GM19035 (cell line): ENCODE measurements around the gene MRPS11.
"Not testable (repeated sequence)": the region's sequence is repeated elsewhere in the genome, so short reads cannot be mapped to it uniquely, and the experiment has no call there.

Experiments used
- ATAC-seq: cut with Tn5 transposase; IDR thresholded peaks from one replicate; pipeline ENCODE4 v1.9.1; 2021; ENCODE audit not compliant: unreplicated experiment

The MRPS11 gene

GRCh38 chr15:88467073-88467934, at the start of gene MRPS11, which contains the start of gene MRPL46:
TSS of gene MRPS11 (plus strand) at chr15:88467708. CDS start at chr15:88467718, 10 bp downstream.
TSS of gene MRPL46 (minus strand) at chr15:88467388. CDS start at chr15:88467377, 11 bp downstream.
- ATAC-seq, result peak; percentile 88

GRCh38 chr15:88419830-88420229, 47.7 kb upstream of the MRPS11 start:
- ATAC-seq, result no peak

GRCh38 chr15:88423331-88423730, 44.2 kb upstream of the MRPS11 start:
- ATAC-seq, result no peak

GRCh38 chr15:88426304-88426703, 41.2 kb upstream of the MRPS11 start:
- no peak for ATAC-seq

- no peak for ATAC-seq
These were observed 39.5 kb upstream of the MRPS11 start for GRCh38 chr15:88428053-88428452.

- ATAC-seq, result no peak
These were observed 38.5 kb upstream of the MRPS11 start for GRCh38 chr15:88428805-88429605.

GRCh38 chr15:88430051-88430450, 37.5 kb upstream of the MRPS11 start:
- ATAC-seq, result no peak

- no peak for ATAC-seq
These were observed 36.1 kb upstream of the MRPS11 start for GRCh38 chr15:88431441-88431840.

- no peak for ATAC-seq
These were observed 34.3 kb upstream of the MRPS11 start for GRCh38 chr15:88433046-88433685.

GRCh38 chr15:88434106-88434505, 33.4 kb upstream of the MRPS11 start:
- ATAC-seq, result not testable (repeated sequence)

- ATAC-seq, result no peak
These were observed 29.3 kb upstream of the MRPS11 start for GRCh38 chr15:88438181-88438580.

- no peak for ATAC-seq
These were observed 27.5 kb upstream of the MRPS11 start for GRCh38 chr15:88440021-88440420.

GRCh38 chr15:88441076-88441730, 26.3 kb upstream of the MRPS11 start:
- ATAC-seq, result no peak

GRCh38 chr15:88447206-88447605, 20.3 kb upstream of the MRPS11 start:
- no peak for ATAC-seq

- no peak for ATAC-seq
These were observed 19.8 kb upstream of the MRPS11 start for GRCh38 chr15:88447741-88448140.

- ATAC-seq, result no peak
These were observed 18.5 kb upstream of the MRPS11 start for GRCh38 chr15:88448991-88449461.

- no peak for ATAC-seq
These were observed 17.9 kb upstream of the MRPS11 start for GRCh38 chr15:88449581-88449980.

GRCh38 chr15:88450125-88450798, 17.2 kb upstream of the MRPS11 start:
- peak; percentile 59 for ATAC-seq

- no peak for ATAC-seq
These were observed 13.9 kb upstream of the MRPS11 start for GRCh38 chr15:88453651-88454050.

GRCh38 chr15:88454236-88454635, 13.3 kb upstream of the MRPS11 start:
- ATAC-seq, result no peak
